SK-N-SH (cell line): Measurements from ENCODE around the gene DCHS1. TPM values are rescaled to one million over a fixed set of nuclear protein-coding genes. Genes with fewer than 3 reads are reported as not detected.

Experiments used
- CTCF ChIA-PET: fragments of 300-600, 350-600 bp; formaldehyde crosslinking; extraction: SDS; loops from one replicate; lab custom pipeline; 2021; lab: Yijun Ruan, JAX
- POLR2A ChIA-PET: fragments of 350-600 bp; sonication (Branson Sonifier 250); formaldehyde crosslinking; extraction: SDS; loops from one replicate; lab custom pipeline; 2020; ENCODE audit warnings: antibody characterized with exemption, inconsistent platforms; lab: Yijun Ruan, JAX
- DNase-seq: peaks from one replicate; pipeline ENCODE4 v3.0.0; 2012
- H2AFZ ChIP-seq: fragments of 200-600 bp; sonication (generic); 2 replicates; pipeline ENCODE4 v1.8.1; 2016; ENCODE audit warnings: antibody characterized with exemption, mild to moderate bottlenecking, low read depth
- H3F3A ChIP-seq: fragments of 200-600 bp; sonication (generic); replicated peaks from 2 replicates; pipeline ENCODE3; 2016; ENCODE audit warnings: antibody characterized with exemption, mild to moderate bottlenecking; ENCODE audit not compliant: insufficient read depth
- H3K27ac ChIP-seq, 2 experiments: fragments of 200-500 bp in 1 of 2; fragments of 200-600 bp in 1 of 2; sonication (Bioruptor generic) in 1 of 2; sonication (generic), shearing (Covaris generic) in 1 of 2; 2 replicates each; pipeline versions ENCODE4 v1.5.1 to v1.6.1; 2014 to 2016; ENCODE audit warnings: low read depth in 2 of 2, inconsistent platforms in 1 of 2, low read length in 1 of 2, mild to moderate bottlenecking in 1 of 2, mixed read lengths in 1 of 2
- H3K27me3 ChIP-seq: fragments of 200-600 bp; sonication (generic), shearing (Covaris generic); 2 replicates; pipeline ENCODE4 v1.6.1; 2016; ENCODE audit warnings: mixed run types; ENCODE audit not compliant: insufficient read depth
- H3K36me3 ChIP-seq, 2 experiments: fragments of 200-500 bp in 1 of 2; fragments of 200-600 bp in 1 of 2; sonication (Bioruptor generic) in 1 of 2; sonication (generic) in 1 of 2; replicated peaks in 1 of 2; 2 replicates each; pipeline versions ENCODE3 to v1.5.1; 2014 to 2016; ENCODE audit warnings: low read length in 1 of 2, mild to moderate bottlenecking in 1 of 2; ENCODE audit not compliant: insufficient read depth in 2 of 2, control insufficient read depth in 1 of 2
- H3K4me1 ChIP-seq, 2 experiments: fragments of 200-500 bp in 1 of 2; fragments of 200-600 bp in 1 of 2; sonication (Bioruptor generic) in 1 of 2; sonication (generic), shearing (Covaris generic) in 1 of 2; 2 replicates each; pipeline versions ENCODE4 v1.5.1 to v1.6.1; 2014 to 2016; ENCODE audit warnings: low read depth in 1 of 2, low read length in 1 of 2, mixed run types in 1 of 2; ENCODE audit not compliant: insufficient read depth in 2 of 2, control insufficient read depth in 1 of 2
- H3K4me2 ChIP-seq: fragments of 200-600 bp; sonication (generic), shearing (Covaris generic); 2 replicates; pipeline ENCODE4 v1.6.1; 2017; ENCODE audit warnings: mixed run types
- H3K4me3 ChIP-seq, 2 experiments: fragments of 200-500 bp in 1 of 2; fragments of 200-600 bp in 1 of 2; sonication (Bioruptor generic) in 1 of 2; sonication (generic), shearing (Covaris generic) in 1 of 2; 2 replicates each; pipeline versions ENCODE4 v1.5.1 to v1.8.1; 2014 to 2016; ENCODE audit warnings: low read depth in 2 of 2, inconsistent platforms in 1 of 2, low read length in 1 of 2, mild to moderate bottlenecking in 1 of 2, mixed read lengths in 1 of 2, moderate library complexity in 1 of 2
- H3K79me2 ChIP-seq: fragments of 200-600 bp; sonication (generic); 2 replicates; pipeline ENCODE4 v1.8.1; 2017; ENCODE audit warnings: mild to moderate bottlenecking; ENCODE audit not compliant: insufficient read depth
- H3K9ac ChIP-seq: fragments of 200-600 bp; sonication (generic); 2 replicates; pipeline ENCODE4 v1.6.1; 2017; ENCODE audit warnings: mixed run types
- H3K9me2 ChIP-seq: fragments of 200-600 bp; sonication (generic); 2 replicates; pipeline ENCODE4 v1.6.1; 2017; ENCODE audit warnings: mixed run types
- H3K9me3 ChIP-seq: fragments of 200-600 bp; sonication (generic); 2 replicates; pipeline ENCODE4 v1.6.1; 2017; ENCODE audit warnings: mixed run types, mild to moderate bottlenecking, moderate library complexity
- H4K20me1 ChIP-seq: fragments of 200-600 bp; sonication (generic); 2 replicates; pipeline ENCODE4 v1.6.1; 2017; ENCODE audit warnings: mild to moderate bottlenecking, mixed run types; ENCODE audit not compliant: insufficient read depth
- CHD2 ChIP-seq: fragments of 150-350 bp; IDR thresholded peaks from 2 replicates; pipeline ENCODE4 v1.6.1; 2018; ENCODE audit warnings: low read length; ENCODE audit not compliant: partially characterized antibody
- CTCF ChIP-seq: fragments of 200-600 bp; sonication (generic); IDR thresholded peaks from 2 replicates; pipeline ENCODE4 v1.6.1; 2017; ENCODE audit warnings: antibody characterized with exemption, mild to moderate bottlenecking, moderate library complexity
- ELF1 ChIP-seq: IDR thresholded peaks from 2 replicates; pipeline ENCODE4 v1.4.0; 2012
- EP300 ChIP-seq, 2 experiments: IDR thresholded peaks; 2 replicates each; pipeline versions ENCODE4 v1.4.0 to v1.6.1; 2012; ENCODE audit warnings: borderline replicate concordance in 1 of 2, low read depth in 1 of 2, low read length in 1 of 2
- FOXJ3 ChIP-seq: sonication (generic); formaldehyde crosslinking; IDR thresholded peaks from 2 replicates; pipeline ENCODE4 v1.5.1; 2020; ENCODE audit warnings: mild to moderate bottlenecking, missing genetic modification reagents
- GABPA ChIP-seq: IDR thresholded peaks from 2 replicates; pipeline ENCODE4 v1.4.0; 2012; ENCODE audit warnings: low read depth, mild to moderate bottlenecking
- IRF3 ChIP-seq: fragments of 150-350 bp; IDR thresholded peaks from 2 replicates; pipeline ENCODE4 v1.6.1; 2016; ENCODE audit warnings: mild to moderate bottlenecking, low read depth, low read length
- MAX ChIP-seq: IDR thresholded peaks from 2 replicates; pipeline ENCODE4 v1.4.0; 2012; ENCODE audit warnings: low read depth
- NRF1 ChIP-seq: IDR thresholded peaks from 2 replicates; pipeline ENCODE4 v1.6.1; 2012; ENCODE audit warnings: low read depth, mild to moderate bottlenecking, low read length
- RFX5 ChIP-seq: IDR thresholded peaks from 2 replicates; pipeline ENCODE4 v1.6.1; 2012; ENCODE audit warnings: mild to moderate bottlenecking, improper control_type of control experiment, low read length
- SMC3 ChIP-seq: IDR thresholded peaks from 2 replicates; pipeline ENCODE4 v1.6.1; 2012; ENCODE audit warnings: low read depth, low read length, improper control_type of control experiment
- TEAD4 ChIP-seq: IDR thresholded peaks from 2 replicates; pipeline ENCODE4 v1.4.0; 2012; ENCODE audit warnings: mild to moderate bottlenecking, borderline replicate concordance; ENCODE audit not compliant: insufficient read depth
- WGBS: methylation state at CpG from one replicate; pipeline ENCODE4 v1.1.6; 2017; ENCODE audit warnings: low lambda C conversion rate; 5-methylcytosine and 5-hydroxymethylcytosine counted together
- polyA plus RNA-seq, 3 experiments: library from polyadenylated mRNA; depleted of rRNA; stranded (reverse); fragments of >200 nt; gene quantifications; 2 replicates each; pipeline ENCODE4 v1.2.3, GENCODE V29; 2012
- TF ChIP-seq, protein P1 (sequence below): IDR thresholded peaks from 2 replicates; pipeline ENCODE4 v1.6.1; 2012; ENCODE audit warnings: mild to moderate bottlenecking, low read depth, low read length, moderate library complexity

Gene DCHS1
- polyA plus RNA-seq, 1 of the 3 experiments (the other 2 are of a cell fraction): 5.7 TPM

DNA sequence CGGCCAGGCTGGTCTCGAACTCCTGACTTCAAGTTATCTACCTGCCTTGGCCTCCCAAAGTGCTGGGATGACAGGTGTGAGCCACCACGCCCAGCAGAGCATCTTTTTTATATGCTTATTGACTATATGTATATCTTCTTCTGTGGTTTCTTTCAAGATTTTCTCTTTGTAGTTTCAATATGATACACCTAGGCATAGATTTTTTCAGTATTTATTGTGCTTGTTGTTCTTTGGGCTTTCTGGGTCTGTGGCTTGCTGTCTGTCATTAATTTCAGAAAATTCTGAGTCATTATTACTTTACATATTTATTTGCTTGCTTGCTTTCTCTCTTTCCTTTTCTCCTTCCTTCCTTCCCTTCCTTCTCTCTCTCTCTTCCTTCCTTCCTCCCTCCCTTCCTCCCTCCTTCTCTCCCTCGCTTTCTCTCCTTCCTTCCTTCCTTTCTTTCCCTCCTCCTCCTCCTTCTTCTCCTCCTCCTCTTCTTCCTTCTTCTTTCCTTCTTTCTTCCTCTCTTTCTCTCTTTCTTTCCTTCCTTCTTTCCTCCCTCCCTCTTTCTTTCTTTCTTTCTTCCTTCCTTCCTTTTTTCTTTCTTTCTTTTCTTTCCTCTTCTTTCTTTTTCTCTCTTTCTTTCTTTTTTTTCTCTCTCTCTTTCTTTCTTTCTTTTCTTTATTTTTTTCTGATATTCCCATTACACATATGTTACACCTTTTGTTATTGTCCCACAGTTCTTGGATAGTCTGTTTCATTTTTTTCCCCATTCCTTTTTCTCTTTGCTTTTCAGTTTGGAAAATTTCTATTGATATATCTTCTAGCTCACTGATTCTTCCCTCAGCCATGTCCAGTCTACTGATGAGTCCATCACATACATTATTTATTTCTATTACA, 10.9 kb upstream of the DCHS1 start:
- Histone ChIP-seq H4K20me1 (no peaks in the 10 kb centered on the region), H3K79me2 (no peaks in the 10 kb centered on the region), H3K9me3 (no peaks in the 10 kb centered on the region), H2AFZ (no peak overlapping the region), H3K4me2 (no peak overlapping the region), H3K27ac (no peak overlapping the region)
- no peak for DNase-seq
- TF ChIP-seq IRF3 (no peak), GABPA (no peak), TEAD4 (no peak), EP300 (IDR thresholded peaks at IDR 0.05; ENCODE audit: borderline replicate concordance in 1 of 2, low read depth in 1 of 2, low read length in 1 of 2) (no peak), FOXJ3 (no peak), ELF1 (no peak), RFX5 (no peak), SMC3 (no peak), MAX (no peak), NRF1 (no peak), CHD2 (no peak), CTCF (no peak)
- TF ChIP-seq, protein P1, sequence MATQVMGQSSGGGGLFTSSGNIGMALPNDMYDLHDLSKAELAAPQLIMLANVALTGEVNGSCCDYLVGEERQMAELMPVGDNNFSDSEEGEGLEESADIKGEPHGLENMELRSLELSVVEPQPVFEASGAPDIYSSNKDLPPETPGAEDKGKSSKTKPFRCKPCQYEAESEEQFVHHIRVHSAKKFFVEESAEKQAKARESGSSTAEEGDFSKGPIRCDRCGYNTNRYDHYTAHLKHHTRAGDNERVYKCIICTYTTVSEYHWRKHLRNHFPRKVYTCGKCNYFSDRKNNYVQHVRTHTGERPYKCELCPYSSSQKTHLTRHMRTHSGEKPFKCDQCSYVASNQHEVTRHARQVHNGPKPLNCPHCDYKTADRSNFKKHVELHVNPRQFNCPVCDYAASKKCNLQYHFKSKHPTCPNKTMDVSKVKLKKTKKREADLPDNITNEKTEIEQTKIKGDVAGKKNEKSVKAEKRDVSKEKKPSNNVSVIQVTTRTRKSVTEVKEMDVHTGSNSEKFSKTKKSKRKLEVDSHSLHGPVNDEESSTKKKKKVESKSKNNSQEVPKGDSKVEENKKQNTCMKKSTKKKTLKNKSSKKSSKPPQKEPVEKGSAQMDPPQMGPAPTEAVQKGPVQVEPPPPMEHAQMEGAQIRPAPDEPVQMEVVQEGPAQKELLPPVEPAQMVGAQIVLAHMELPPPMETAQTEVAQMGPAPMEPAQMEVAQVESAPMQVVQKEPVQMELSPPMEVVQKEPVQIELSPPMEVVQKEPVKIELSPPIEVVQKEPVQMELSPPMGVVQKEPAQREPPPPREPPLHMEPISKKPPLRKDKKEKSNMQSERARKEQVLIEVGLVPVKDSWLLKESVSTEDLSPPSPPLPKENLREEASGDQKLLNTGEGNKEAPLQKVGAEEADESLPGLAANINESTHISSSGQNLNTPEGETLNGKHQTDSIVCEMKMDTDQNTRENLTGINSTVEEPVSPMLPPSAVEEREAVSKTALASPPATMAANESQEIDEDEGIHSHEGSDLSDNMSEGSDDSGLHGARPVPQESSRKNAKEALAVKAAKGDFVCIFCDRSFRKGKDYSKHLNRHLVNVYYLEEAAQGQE: no peak
- TF ChIP-seq, all 33 proteins: peak for 0
- Histone ChIP-seq H3K27me3 (no peaks in the 10 kb centered on the region), H3K9me2 (no peaks in the 10 kb centered on the region), H3K4me1 (no peaks in the 10 kb centered on the region), H3K36me3 (no peaks in the 10 kb centered on the region), H3F3A (peaks cover 6% of the 10 kb centered on the region), H3K4me3 (no peak overlapping the region), H3K9ac (no peak overlapping the region)
- ChIA-PET CTCF (interaction anchor here (1.0 to 2.4 kb wide), 4 partner anchors 8 to 288 kb away, joined by 3 to 11 read pairs (median 3); no protein-coding TSS in a partner anchor), POLR2A (no interaction called here)
- WGBS: 75% methylated on average over 4 of the region's 4 CpGs
